GM21786 (cell line): ENCODE data around the gene SYT10.
"Not testable (repeated sequence)": the region's sequence is repeated elsewhere in the genome, so short reads cannot be mapped to it uniquely, and the experiment has no call there.

Experiments
- ATAC-seq: cut with Tn5 transposase; IDR thresholded peaks from one replicate; pipeline ENCODE4 v1.9.1; 2021; ENCODE audit not compliant: unreplicated experiment

SYT10 gene

DNA sequence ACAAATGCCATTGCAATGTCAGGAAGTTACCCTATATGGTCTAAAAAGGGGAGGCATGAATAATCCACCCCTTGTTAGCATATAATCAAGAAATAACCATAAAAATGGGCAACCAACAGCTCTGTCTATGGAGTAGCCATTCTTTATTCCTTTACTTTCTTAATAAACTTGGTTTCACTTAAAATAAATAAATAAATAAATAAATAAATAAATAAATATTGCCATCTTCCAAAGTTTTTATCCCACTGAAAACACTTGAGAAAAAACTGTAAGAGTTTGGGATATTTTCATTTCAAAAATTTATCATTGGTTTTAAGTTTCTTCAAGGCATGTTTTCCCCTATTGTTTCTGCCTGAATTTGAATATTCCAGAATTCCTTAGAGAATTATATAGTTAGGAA, 89.8 kb downstream of the SYT10 start:
- no peak for ATAC-seq

GRCh38 chr12:33331961-33332398, 107.6 kb downstream of the SYT10 start:
- not testable (repeated sequence) for ATAC-seq

- ATAC-seq: no peak
These were observed 108.7 kb downstream of the SYT10 start for GRCh38 chr12:33330940-33331339.
